ENCODE data around the gene LEMD3.

DNA sequence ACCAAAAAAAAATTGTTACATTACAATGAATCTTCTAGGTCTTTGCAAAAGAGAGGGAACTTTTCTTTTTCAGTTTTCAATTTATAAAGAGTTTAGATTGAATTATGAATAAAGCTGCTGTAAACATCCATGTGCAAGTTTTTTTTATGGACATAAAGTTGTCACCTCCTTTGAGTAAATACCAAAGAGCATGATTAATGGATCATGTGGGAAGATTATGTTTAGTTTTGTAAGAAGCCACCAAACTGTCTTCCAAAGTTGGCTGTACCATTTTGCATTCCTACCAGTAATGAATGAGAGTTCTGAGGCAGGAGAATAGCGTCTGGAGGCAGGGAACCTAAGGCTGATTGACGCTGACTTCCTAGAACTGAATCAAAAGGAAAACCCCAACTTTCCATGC lies 30.2 kb downstream of the LEMD3 start:
- TF ChIP-seq EZH2 (IDR thresholded peaks at IDR 0.05; ENCODE audit: insufficient read depth, low read length) = no peak
- TF ChIP-seq, protein P1, sequence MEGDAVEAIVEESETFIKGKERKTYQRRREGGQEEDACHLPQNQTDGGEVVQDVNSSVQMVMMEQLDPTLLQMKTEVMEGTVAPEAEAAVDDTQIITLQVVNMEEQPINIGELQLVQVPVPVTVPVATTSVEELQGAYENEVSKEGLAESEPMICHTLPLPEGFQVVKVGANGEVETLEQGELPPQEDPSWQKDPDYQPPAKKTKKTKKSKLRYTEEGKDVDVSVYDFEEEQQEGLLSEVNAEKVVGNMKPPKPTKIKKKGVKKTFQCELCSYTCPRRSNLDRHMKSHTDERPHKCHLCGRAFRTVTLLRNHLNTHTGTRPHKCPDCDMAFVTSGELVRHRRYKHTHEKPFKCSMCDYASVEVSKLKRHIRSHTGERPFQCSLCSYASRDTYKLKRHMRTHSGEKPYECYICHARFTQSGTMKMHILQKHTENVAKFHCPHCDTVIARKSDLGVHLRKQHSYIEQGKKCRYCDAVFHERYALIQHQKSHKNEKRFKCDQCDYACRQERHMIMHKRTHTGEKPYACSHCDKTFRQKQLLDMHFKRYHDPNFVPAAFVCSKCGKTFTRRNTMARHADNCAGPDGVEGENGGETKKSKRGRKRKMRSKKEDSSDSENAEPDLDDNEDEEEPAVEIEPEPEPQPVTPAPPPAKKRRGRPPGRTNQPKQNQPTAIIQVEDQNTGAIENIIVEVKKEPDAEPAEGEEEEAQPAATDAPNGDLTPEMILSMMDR (IDR thresholded peaks at IDR 0.05; ENCODE audit: insufficient read depth, low read depth, low read length) = no peak
